HG03575 (cell line): Measurements from ENCODE around the gene SLC25A1.

Source experiments
- ATAC-seq: cut with Tn5 transposase; IDR thresholded peaks from one replicate; pipeline ENCODE4 v1.9.1; 2021; ENCODE audit not compliant: unreplicated experiment, insufficient number of reproducible peaks, low FRiP score; ENCODE audit errors: extremely low read depth

Gene SLC25A1

DNA sequence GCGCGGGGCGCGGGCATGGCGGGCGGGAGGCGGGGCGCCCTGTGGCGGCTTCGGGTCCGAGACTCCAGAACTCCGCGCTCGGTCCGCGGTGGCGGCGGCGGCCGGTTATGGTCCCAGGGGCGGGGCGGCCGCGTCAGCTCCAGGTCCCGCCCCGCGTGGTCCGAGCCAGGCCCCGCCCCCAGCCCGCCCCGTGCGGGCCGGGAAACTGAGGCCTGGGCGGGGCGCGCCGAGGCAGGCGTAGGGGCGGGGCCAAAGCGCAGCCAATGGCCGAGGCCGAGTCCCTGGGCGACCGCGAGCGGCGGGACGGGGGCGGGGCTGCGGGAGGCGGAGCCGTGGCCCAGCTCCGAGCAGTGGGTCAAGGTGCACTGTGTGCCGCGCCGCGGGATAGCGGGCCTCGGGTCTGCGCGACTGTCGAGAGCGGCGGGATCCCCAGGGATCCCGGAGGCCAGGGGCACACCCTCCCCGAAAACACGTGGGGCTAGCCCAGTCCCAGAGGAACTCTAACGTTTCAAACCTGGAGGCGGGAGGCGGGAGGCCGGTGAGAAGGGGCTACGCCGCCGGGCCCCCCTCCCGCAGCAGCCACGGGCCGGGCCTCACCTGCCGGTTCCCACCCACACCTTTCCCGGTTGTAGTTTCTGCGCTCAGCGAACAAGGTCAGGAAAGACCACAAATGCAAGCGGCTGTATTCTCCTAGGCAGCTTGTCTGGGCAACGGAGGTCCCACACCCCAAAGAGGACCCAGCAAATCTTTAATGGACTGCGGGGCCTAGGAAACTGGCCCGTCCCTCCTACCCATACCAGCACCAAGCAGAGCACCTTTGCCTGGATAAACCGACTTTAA is at the start of gene SLC25A1:
SLC25A1 (minus strand) TSS at position 80 of the 840 bp plus-strand sequence; CDS start at position 17, 63 bp downstream.
- ATAC-seq = no peak

GRCh38 chr22:19228179-19228578 is 49.6 kb upstream of the SLC25A1 start:
- no peak for ATAC-seq

- no peak for ATAC-seq
Observed at GRCh38 chr22:19226428-19226827, 47.9 kb upstream of the SLC25A1 start.

DNA sequence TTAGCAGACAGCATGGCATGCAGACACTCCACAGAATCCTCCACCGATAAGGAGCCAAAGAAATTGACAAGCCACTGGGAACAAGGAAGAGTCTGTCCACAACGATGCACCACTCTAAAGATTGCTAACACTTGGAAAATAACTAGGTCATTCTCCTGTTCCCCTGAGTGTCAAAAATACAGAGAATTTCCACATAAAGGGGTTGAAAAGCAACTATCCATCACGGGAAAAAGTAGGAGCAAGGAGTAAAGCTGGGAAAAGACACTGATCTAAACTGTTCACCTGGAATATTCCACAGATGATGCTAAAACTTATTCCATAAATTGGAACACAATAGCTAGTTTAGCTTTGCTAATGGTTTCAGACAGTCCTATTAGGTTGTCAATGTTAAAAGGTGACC is 47.0 kb upstream of the SLC25A1 start:
- ATAC-seq = no peak

DNA sequence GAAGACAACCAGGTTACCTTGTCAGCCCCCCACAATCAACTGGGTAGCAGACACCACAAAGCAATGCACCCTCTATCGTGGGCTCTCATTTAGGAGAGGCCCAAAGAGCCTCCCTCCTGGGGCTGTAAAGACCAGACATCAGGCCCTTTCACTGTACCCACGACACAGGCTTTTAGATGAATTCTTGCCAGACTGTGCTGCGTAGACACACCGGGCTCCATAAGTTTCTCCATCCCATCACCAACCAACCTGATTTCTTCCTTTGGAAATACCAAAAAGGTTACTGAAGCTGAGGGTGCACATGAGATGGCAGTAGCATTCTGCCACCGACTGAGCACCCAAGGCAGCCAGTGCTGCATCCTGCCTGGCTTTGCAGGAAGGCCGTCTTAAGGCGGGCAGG is 46.4 kb upstream of the SLC25A1 start:
- no peak for ATAC-seq

DNA sequence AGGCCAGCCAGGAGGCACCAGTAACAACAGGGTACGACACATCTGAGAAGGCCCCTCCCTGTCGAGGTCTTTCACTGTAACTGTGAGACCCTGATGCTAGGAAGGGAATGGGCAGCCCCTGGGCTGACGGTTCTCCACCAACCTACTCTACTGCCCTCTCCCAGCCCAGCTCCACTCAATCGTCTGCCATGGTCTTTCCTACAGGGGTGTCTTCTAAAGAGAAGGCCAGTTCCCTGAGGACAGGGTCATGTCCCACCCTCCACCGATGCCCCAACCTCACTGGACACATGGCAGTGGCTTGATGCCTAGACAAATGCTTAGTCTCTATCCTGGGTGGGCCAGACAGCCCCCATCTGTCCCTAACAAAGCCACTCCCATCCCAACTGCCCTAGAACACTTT is 46.0 kb upstream of the SLC25A1 start:
- ATAC-seq = no peak

DNA sequence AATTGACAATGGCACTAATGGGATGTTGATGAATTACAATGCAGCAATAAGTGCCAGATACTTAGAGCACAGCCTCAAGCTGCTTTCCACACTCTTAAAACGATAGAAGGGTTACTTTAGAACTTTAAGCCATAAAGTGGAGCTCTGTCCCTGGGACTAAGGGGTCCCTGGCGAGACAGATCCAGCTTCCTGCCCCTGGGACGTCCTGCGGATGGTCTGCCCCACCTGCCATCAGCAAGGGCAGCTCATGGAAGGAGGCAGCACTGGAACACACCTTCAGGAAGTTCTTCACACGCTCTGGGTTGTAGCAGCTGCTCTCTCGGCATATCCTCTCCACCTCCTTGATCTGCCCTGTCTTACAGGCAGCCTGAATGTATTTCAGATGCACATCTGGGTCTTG is 45.1 kb upstream of the SLC25A1 start:
- ATAC-seq = no peak

DNA sequence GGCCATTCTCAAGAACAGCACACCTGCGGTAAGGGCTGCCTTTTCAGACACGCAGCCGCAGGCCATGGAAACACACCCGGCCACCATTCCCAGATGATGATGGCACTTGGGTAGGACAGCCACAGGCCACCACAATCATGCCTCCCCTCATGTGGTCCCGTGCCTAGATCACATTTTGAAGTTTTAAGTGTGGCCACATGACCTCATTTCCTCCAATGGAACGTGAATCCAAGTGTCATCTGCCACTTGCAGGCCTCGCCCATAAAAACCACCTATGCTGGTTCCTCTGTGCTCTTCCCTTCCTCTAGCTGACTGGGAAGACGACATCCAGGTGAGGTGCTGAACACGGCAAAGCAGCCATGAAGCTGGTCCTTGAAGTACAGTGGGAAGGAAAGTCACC is 44.6 kb upstream of the SLC25A1 start:
- ATAC-seq = no peak

GRCh38 chr22:19222242-19223005 is 43.9 kb upstream of the SLC25A1 start:
- ATAC-seq = no peak

DNA sequence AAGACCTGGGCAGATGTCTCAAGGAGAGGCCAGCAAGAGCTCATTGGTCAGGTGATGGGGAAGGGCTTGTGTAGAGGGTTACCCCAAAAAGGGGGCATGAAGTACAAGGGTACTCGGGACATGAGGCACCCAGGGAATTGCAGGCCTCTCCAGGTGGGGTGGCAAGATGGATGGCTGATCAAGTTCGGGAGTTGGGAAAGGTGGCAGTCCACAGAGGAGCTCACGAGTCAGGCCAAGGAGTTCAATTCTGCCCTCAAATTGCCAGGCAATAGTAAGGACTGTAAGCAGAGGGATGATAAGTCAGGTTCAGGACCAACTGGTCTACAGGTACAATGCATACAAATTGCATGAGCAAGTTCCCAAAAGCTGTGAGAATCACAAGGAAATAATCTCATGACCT is 42.3 kb upstream of the SLC25A1 start:
- no peak for ATAC-seq

GRCh38 chr22:19218541-19219233 is 40.2 kb upstream of the SLC25A1 start:
- ATAC-seq = no peak

GRCh38 chr22:19216579-19216978 is 38.0 kb upstream of the SLC25A1 start:
- ATAC-seq = no peak

- ATAC-seq = no peak
Observed at GRCh38 chr22:19215360-19215759, 36.8 kb upstream of the SLC25A1 start.

GRCh38 chr22:19214078-19214473 is 35.5 kb upstream of the SLC25A1 start:
- ATAC-seq = no peak

GRCh38 chr22:19213442-19214077 is 35.0 kb upstream of the SLC25A1 start:
- no peak for ATAC-seq

DNA sequence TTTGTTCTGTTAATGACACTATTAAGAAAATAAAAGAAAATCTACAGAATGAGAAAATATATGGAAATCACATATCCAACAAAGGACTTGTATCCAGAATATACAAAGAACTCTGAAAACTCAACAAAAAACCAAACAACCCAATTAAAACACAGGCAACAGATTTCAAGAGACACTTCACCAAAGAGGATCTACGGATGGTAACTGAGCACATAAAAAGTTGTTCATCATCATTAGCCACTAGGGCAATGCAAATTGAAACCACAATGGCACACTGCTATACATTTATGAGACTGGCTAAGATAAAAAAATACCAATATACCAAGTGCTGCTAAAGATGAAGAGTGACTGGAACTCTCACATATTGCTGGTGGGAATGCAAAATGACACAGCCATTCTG is 34.5 kb upstream of the SLC25A1 start:
- ATAC-seq = no peak

- ATAC-seq = no peak
Observed at GRCh38 chr22:19212302-19212870, 33.9 kb upstream of the SLC25A1 start.

DNA sequence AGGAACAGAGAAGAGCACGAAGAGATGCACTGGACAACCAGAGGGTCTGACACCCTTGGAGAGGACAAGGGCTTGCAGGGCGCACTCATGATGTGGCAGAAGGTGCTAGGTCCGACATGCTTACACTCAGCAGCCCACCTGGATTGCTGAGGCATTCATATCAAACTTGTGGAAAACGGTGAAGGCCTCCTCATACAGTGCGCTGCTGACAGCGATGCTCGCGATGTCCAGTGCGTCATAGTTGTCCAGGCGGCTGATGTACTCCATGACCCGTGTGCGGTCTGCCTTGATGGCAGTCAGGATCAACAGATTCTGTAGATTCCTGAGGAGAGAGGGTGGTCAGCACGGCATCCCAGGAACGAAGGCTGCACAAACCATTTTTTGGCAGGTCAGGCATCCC is 31.7 kb upstream of the SLC25A1 start:
- no peak for ATAC-seq

GRCh38 chr22:19208287-19208847 is 29.8 kb upstream of the SLC25A1 start:
- ATAC-seq = no peak
